Neural cell (in vitro differentiated cells): Measurements from ENCODE around the gene RAD51B.

Experiments
- EZH2 ChIP-seq: fragments of 200-600, 300-800 bp; shearing (Covaris generic), sonication (generic); IDR thresholded peaks from 2 replicates; pipeline ENCODE4 v1.6.1; 2014; ENCODE audit warnings: antibody characterized with exemption, low read length, borderline replicate concordance, mild to moderate bottlenecking; ENCODE audit not compliant: insufficient read depth, poor library complexity, severe bottlenecking
- RAD21 ChIP-seq: fragments of 450-650 bp; conservative IDR thresholded peaks from 2 replicates; pipeline ENCODE4 v1.6.1; 2014; ENCODE audit warnings: antibody characterized with exemption, mild to moderate bottlenecking, moderate library complexity
- REST ChIP-seq: IDR thresholded peaks from 2 replicates; pipeline ENCODE4 v1.6.1; 2012; ENCODE audit warnings: borderline replicate concordance
- TAF1 ChIP-seq: IDR thresholded peaks from 2 replicates; pipeline ENCODE4 v1.6.1; 2012; ENCODE audit warnings: low read depth
- TF ChIP-seq, protein P1 (sequence below): fragments of 450-650 bp; IDR thresholded peaks from 2 replicates; pipeline ENCODE4 v1.5.1; 2014; ENCODE audit warnings: antibody characterized with exemption, mild to moderate bottlenecking, moderate library complexity; ENCODE audit not compliant: poor library complexity, severe bottlenecking

GRCh38 chr14:68598089-68598488 lies 778.5 kb downstream of the RAD51B start:
- TF ChIP-seq, protein P1, sequence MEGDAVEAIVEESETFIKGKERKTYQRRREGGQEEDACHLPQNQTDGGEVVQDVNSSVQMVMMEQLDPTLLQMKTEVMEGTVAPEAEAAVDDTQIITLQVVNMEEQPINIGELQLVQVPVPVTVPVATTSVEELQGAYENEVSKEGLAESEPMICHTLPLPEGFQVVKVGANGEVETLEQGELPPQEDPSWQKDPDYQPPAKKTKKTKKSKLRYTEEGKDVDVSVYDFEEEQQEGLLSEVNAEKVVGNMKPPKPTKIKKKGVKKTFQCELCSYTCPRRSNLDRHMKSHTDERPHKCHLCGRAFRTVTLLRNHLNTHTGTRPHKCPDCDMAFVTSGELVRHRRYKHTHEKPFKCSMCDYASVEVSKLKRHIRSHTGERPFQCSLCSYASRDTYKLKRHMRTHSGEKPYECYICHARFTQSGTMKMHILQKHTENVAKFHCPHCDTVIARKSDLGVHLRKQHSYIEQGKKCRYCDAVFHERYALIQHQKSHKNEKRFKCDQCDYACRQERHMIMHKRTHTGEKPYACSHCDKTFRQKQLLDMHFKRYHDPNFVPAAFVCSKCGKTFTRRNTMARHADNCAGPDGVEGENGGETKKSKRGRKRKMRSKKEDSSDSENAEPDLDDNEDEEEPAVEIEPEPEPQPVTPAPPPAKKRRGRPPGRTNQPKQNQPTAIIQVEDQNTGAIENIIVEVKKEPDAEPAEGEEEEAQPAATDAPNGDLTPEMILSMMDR, result no peak
- no peak for TF ChIP-seq RAD21
- TF ChIP-seq REST, result no peak
- TF ChIP-seq EZH2, result no peak
- TF ChIP-seq TAF1, result no peak
